SU-DHL-6 (cell line): Measurements from ENCODE around the gene SLC12A1.

Experiments used
- H2AFZ ChIP-seq: fragments of 200-600 bp; sonication (generic); 2 replicates; pipeline ENCODE4 v1.6.1; 2014; ENCODE audit warnings: low read depth, mild to moderate bottlenecking, moderate library complexity, mixed read lengths, antibody characterized with exemption, low read length; ENCODE audit not compliant: severe bottlenecking
- H3F3A ChIP-seq: fragments of 200-600 bp; shearing (Covaris generic); 2 replicates; pipeline ENCODE4 v1.6.0; 2016; ENCODE audit warnings: antibody characterized with exemption, mild to moderate bottlenecking; ENCODE audit not compliant: insufficient read depth
- H3K27ac ChIP-seq: fragments of 200-600 bp; sonication (generic); 2 replicates; pipeline ENCODE4 v1.5.1; 2016; ENCODE audit warnings: low read depth, mild to moderate bottlenecking, low read length, moderate library complexity, mixed read lengths
- H3K27me3 ChIP-seq: fragments of 200-600 bp; sonication (generic), shearing (Covaris generic); 2 replicates; pipeline ENCODE4 v1.6.0; 2014; ENCODE audit warnings: mild to moderate bottlenecking, low read length
- H3K36me3 ChIP-seq: fragments of 200-600 bp; sonication (generic); 2 replicates; pipeline ENCODE4 v1.6.1; 2014; ENCODE audit warnings: mild to moderate bottlenecking, low read length, mixed read lengths
- H3K4me2 ChIP-seq: fragments of 300-600, 200-600 bp; shearing (Covaris generic), sonication (generic); 2 replicates; pipeline ENCODE4 v1.6.0; 2014; ENCODE audit warnings: low read length, low read depth, mild to moderate bottlenecking; ENCODE audit not compliant: poor library complexity, severe bottlenecking
- H3K4me3 ChIP-seq: fragments of 200-600 bp; sonication (generic); 2 replicates; pipeline ENCODE4 v1.5.1; 2014; ENCODE audit warnings: antibody characterized with exemption, low read length, mild to moderate bottlenecking, mixed read lengths; ENCODE audit not compliant: insufficient read depth, poor library complexity, severe bottlenecking
- H3K79me2 ChIP-seq: fragments of 200-600 bp; sonication (generic); 2 replicates; pipeline ENCODE4 v1.6.1; 2014; ENCODE audit warnings: mild to moderate bottlenecking, low read length, moderate library complexity; ENCODE audit not compliant: insufficient read depth
- H3K9ac ChIP-seq: fragments of 200-600 bp; sonication (generic); 2 replicates; pipeline ENCODE4 v1.7.0; 2014; ENCODE audit warnings: mild to moderate bottlenecking, low read length
- H3K9me2 ChIP-seq: fragments of 200-600 bp; sonication (generic); replicated peaks from 2 replicates; pipeline ENCODE4 v1.6.1; 2014; ENCODE audit warnings: low read length; ENCODE audit not compliant: insufficient read depth
- H3K9me3 ChIP-seq: fragments of 200-600 bp; sonication (generic); 2 replicates; pipeline ENCODE4 v1.6.1; 2014; ENCODE audit warnings: low read length, mixed read lengths; ENCODE audit not compliant: insufficient read depth
- H4K20me1 ChIP-seq: fragments of 200-600 bp; sonication (generic); 2 replicates; pipeline ENCODE4 v1.6.1; 2014; ENCODE audit warnings: low read depth, mild to moderate bottlenecking, antibody characterized with exemption, low read length, moderate library complexity, mixed read lengths
- CTCF ChIP-seq: fragments of 200-600 bp; sonication (generic); IDR thresholded peaks from one replicate; pipeline ENCODE4 v1.5.1; 2017; ENCODE audit warnings: antibody characterized with exemption, mild to moderate bottlenecking, low read length, moderate library complexity; ENCODE audit not compliant: insufficient read depth, poor library complexity, severe bottlenecking
- EZH2phosphoT487 ChIP-seq: fragments of 200-600 bp; sonication (generic), shearing (Covaris generic); conservative IDR thresholded peaks from 2 replicates; pipeline ENCODE4 v1.6.1; 2018; ENCODE audit warnings: mild to moderate bottlenecking, antibody characterized with exemption, low read length, moderate library complexity, mixed read lengths

The SLC12A1 gene

GRCh38 chr15:48205981-48206380 is at the start of gene SLC12A1:
TSS of gene SLC12A1 (plus strand) at chr15:48206302. CDS start at chr15:48207720, 1,418 bp downstream.
- Histone ChIP-seq H3K9ac (no peak within 1 kb of the TSS), H3F3A (no peaks in the 10 kb centered on the region), H3K9me3 (no peaks in the 10 kb centered on the region), H3K4me2 (no peak within 1 kb of the TSS), H3K79me2 (no peaks in the 10 kb centered on the region), H3K36me3 (no peaks in the 10 kb centered on the region), H3K9me2 (no peaks in the 10 kb centered on the region), H3K4me3 (no peak within 1 kb of the TSS), H4K20me1 (no peaks in the 10 kb centered on the region), H3K27me3 (no peaks in the 10 kb centered on the region), H2AFZ (no peak within 1 kb of the TSS), H3K27ac (no peak within 1 kb of the TSS)
- no peak for TF ChIP-seq EZH2phosphoT487
- TF ChIP-seq CTCF = no peak

- H3F3A ChIP-seq = no peaks in the 10 kb centered on the region
- H3K9ac ChIP-seq = no peak overlapping the region
- no peaks in the 10 kb centered on the region for H4K20me1 ChIP-seq
- no peak overlapping the region for H3K27ac ChIP-seq
- no peak overlapping the region for H3K4me3 ChIP-seq
- no peak overlapping the region for H3K4me2 ChIP-seq
- no peaks in the 10 kb centered on the region for H3K79me2 ChIP-seq
- H3K27me3 ChIP-seq = no peaks in the 10 kb centered on the region
- no peaks in the 10 kb centered on the region for H3K9me3 ChIP-seq
- H2AFZ ChIP-seq = no peak overlapping the region
- no peak for TF ChIP-seq CTCF
- H3K9me2 ChIP-seq = no peaks in the 10 kb centered on the region
- H3K36me3 ChIP-seq = no peaks in the 10 kb centered on the region
These were observed 37.5 kb upstream of the SLC12A1 start for GRCh38 chr15:48168616-48169015.

GRCh38 chr15:48170981-48171380 is 35.1 kb upstream of the SLC12A1 start:
- Histone ChIP-seq H2AFZ (no peak overlapping the region), H3K4me3 (no peak overlapping the region), H3K9ac (no peak overlapping the region), H3K36me3 (no peaks in the 10 kb centered on the region), H3K27ac (no peak overlapping the region), H3K79me2 (no peaks in the 10 kb centered on the region), H3K9me3 (no peaks in the 10 kb centered on the region), H3K9me2 (no peaks in the 10 kb centered on the region), H3F3A (no peaks in the 10 kb centered on the region), H3K27me3 (no peaks in the 10 kb centered on the region), H4K20me1 (no peaks in the 10 kb centered on the region), H3K4me2 (no peak overlapping the region)
- TF ChIP-seq EZH2phosphoT487 (no peak), CTCF (no peak)

- Histone ChIP-seq H4K20me1 (no peaks in the 10 kb centered on the region), H3K36me3 (no peaks in the 10 kb centered on the region), H2AFZ (no peak overlapping the region), H3K4me3 (no peak overlapping the region), H3K9me3 (no peaks in the 10 kb centered on the region), H3F3A (no peaks in the 10 kb centered on the region), H3K4me2 (no peak overlapping the region), H3K27ac (no peak overlapping the region), H3K27me3 (no peaks in the 10 kb centered on the region), H3K9me2 (no peaks in the 10 kb centered on the region), H3K79me2 (no peaks in the 10 kb centered on the region), H3K9ac (no peak overlapping the region)
- TF ChIP-seq CTCF (no peak), EZH2phosphoT487 (no peak)
These were observed 31.0 kb upstream of the SLC12A1 start for GRCh38 chr15:48175126-48175525.
